Activated naive CD4-positive, alpha-beta T cell treated with anti-CD3 and anti-CD28 coated beads for 36 hours (primary cell): Measurements from ENCODE around the gene EPHA7. TPM values are rescaled to one million over a fixed set of nuclear protein-coding genes. Genes with fewer than 3 reads are reported as not detected.

ENCODE experiments used
- CTCF ChIA-PET: fragments of 350-600 bp; sonication (Branson Sonifier 250); formaldehyde crosslinking; loops from one replicate; lab custom pipeline; 2021; ENCODE audit warnings: antibody characterized with exemption; lab: Charles Lee
- DNase-seq: peaks from one replicate; pipeline ENCODE4 v3.0.0-alpha.2; 2020
- H3K27ac Mint-ChIP-seq: one replicate; pipeline ENCODE4 v1.8.0; 2021; ENCODE audit warnings: mild to moderate bottlenecking, mixed read lengths
- H3K27me3 Mint-ChIP-seq: one replicate; pipeline ENCODE4 v1.8.0; 2021; ENCODE audit warnings: low read depth, mixed read lengths
- H3K36me3 Mint-ChIP-seq: one replicate; pipeline ENCODE4 v1.8.0; 2021; ENCODE audit warnings: low read depth, mixed read lengths
- H3K4me1 Mint-ChIP-seq: one replicate; pipeline ENCODE4 v1.8.0; 2021; ENCODE audit warnings: low read depth, mixed read lengths
- H3K4me3 Mint-ChIP-seq: one replicate; pipeline ENCODE4 v1.8.0; 2021; ENCODE audit warnings: mild to moderate bottlenecking, moderate library complexity, mixed read lengths
- H3K9me3 Mint-ChIP-seq: one replicate; pipeline ENCODE4 v1.8.0; 2021; ENCODE audit warnings: mixed read lengths
- intact Hi-C: fragments of 100-400 bp; cut with micrococcal nuclease; formaldehyde crosslinking; loops from one replicate; pipeline ENCODE4 v1.15.1; 2023
- total RNA-seq, 2 experiments: library from RNA; stranded (reverse); gene quantifications; one replicate each; pipeline ENCODE4 v1.2.3, GENCODE V29; 2021

EPHA7 gene
- total RNA-seq, 2 experiments from 2014 or later = not detected

DNA sequence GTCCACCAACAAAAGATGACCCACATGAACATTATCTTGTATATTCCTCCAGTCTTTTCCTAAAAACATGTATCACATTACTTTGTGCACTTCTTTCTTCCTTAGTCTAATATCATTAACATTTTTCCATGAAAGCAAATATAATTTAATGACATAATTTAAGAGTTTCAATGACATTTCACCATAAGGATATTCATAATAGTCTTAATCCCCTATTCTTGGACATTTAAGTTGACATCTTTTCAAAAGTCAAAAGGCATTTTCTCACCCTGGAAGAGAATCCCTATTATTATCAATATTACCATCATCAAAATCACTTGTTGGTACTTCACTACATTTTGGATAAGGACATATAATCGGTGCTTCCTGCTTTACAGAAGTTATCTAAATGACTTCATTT lies 31.3 kb downstream of the EPHA7 start:
- Mint-ChIP-seq H3K4me1 (no peaks in the 10 kb centered on the region), H3K27ac (no peak overlapping the region), H3K9me3 (peaks cover 10% of the 10 kb centered on the region), H3K4me3 (no peak overlapping the region), H3K27me3 (peaks cover 3% of the 10 kb centered on the region), H3K36me3 (no peaks in the 10 kb centered on the region)
- DNase-seq = no peak
- intact Hi-C loops = no loop called here
- CTCF ChIA-PET = no interaction called here

DNA sequence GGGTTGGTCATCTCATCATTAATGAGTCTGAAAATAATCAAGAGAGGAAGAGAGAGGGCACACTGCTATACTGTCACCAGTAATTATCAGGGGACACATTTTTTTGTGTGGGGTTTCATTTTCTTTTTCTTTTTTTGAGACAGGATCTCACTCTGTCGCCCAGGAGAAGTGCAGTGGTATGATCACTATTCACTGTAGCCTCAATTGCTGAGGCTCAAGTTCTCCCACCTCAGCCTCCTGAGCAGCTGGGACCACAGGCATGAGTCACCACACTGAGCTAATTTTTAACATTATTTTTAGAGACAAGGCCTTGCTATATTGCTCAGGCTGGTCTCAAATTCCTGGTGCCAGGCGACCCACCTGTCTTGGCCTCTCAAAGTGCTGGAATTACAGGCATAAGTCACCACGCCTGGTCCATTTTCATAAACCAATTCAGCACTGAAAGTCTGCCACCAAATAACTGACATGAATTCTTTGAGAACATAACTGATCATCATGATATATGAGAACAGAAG lies 43.3 kb downstream of the EPHA7 start:
- H3K4me3 Mint-ChIP-seq = no peak overlapping the region
- no peaks in the 10 kb centered on the region for H3K36me3 Mint-ChIP-seq
- intact Hi-C loops = no loop called here
- H3K4me1 Mint-ChIP-seq = no peaks in the 10 kb centered on the region
- no peak overlapping the region for H3K27ac Mint-ChIP-seq
- H3K9me3 Mint-ChIP-seq = peaks cover 3% of the 10 kb centered on the region
- CTCF ChIA-PET = no interaction called here
- DNase-seq = no peak
- no peaks in the 10 kb centered on the region for H3K27me3 Mint-ChIP-seq

DNA sequence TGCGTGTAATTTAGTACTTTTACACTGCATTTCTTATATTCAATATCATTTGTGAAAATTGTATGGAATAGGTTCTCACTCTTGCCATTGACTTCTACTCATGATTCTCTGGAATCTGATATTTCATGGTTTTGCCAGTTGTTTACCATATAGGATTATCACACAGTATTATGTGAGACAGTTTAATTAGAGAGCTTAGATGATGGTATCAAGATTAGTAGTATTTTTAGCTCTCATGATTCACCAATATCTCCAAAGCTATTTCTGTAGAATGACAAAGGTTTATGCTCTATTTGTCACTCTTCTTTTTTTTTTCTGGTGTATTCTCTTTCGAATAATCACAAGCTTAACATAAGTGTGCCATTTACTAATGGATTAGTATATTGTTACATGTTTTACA lies 45.9 kb downstream of the EPHA7 start:
- intact Hi-C loops = no loop called here
- Mint-ChIP-seq H3K36me3 (no peaks in the 10 kb centered on the region), H3K4me3 (no peak overlapping the region), H3K27ac (no peak overlapping the region), H3K27me3 (no peaks in the 10 kb centered on the region), H3K9me3 (peaks cover 3% of the 10 kb centered on the region), H3K4me1 (no peaks in the 10 kb centered on the region)
- CTCF ChIA-PET = no interaction called here
- no peak for DNase-seq

DNA sequence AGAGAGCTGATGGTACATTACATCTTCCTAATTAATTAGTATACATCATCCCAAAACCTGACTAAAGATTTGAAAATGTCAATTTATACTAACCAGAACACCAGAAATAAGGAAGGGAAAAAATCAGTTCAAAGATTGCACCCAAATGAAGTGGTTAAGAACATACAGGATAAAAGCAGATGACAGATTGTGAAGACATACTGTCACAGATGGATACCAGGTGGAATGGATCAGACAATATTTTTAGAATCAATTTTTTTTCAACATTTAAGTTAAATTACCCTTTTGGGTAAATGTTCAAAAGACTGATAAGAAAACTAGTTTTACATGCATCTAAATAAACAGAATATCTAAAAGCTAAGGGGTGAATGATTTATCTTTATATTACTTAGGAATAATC lies 47.6 kb downstream of the EPHA7 start:
- intact Hi-C loops = no loop called here
- CTCF ChIA-PET = no interaction called here
- DNase-seq = no peak
- Mint-ChIP-seq H3K27ac (no peak overlapping the region), H3K4me1 (no peaks in the 10 kb centered on the region), H3K4me3 (no peak overlapping the region), H3K27me3 (no peaks in the 10 kb centered on the region), H3K9me3 (no peaks in the 10 kb centered on the region), H3K36me3 (no peaks in the 10 kb centered on the region)

DNA sequence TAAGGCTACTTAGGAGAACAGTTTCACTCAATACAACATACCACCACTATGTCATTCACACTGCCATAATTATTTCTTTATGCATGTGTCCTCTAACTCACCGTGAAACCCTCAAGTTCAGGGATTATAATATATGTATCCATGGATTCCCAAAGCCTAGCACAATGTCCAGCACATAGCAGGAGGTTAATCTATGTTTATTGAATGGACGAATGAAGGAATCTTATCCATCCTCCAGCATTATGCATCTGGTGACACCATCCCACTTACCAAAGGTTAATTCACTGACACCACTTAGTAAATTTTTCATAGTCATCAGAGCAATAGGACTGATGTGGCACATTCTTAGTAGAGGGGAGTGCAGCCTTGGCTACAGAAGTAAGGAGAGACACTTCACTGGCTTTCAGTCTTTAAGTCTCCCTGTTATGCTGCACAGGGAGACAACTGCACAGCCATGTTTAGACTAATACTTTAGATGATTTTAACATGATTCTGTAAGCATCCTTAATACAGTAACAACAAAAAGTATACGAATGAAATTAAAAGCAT lies 49.7 kb downstream of the EPHA7 start:
- no peak overlapping the region for H3K4me3 Mint-ChIP-seq
- intact Hi-C loops = no loop called here
- no peak for DNase-seq
- H3K36me3 Mint-ChIP-seq = no peaks in the 10 kb centered on the region
- CTCF ChIA-PET = no interaction called here
- H3K4me1 Mint-ChIP-seq = no peaks in the 10 kb centered on the region
- H3K27ac Mint-ChIP-seq = no peak overlapping the region
- H3K27me3 Mint-ChIP-seq = no peaks in the 10 kb centered on the region
- H3K9me3 Mint-ChIP-seq = no peaks in the 10 kb centered on the region

DNA sequence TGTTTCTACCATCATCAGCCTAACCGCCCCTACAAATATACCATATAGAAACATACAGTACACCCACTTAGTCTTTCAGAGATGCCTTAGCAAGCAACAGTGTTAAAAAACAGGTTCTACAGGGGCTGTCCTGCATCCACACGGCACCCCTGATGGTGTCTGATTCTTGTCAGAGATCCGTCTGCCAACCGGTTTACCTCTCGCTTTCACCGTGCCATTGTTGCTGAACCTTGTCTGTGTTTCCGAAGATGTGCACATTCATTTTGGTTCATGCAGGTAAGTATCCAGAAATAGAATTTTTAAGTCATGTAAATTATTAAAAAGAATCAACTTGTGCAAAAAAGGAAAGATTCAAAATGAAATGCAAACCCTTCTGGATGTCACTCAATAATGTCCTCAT lies 52.9 kb downstream of the EPHA7 start:
- Mint-ChIP-seq H3K4me3 (no peak overlapping the region), H3K9me3 (no peaks in the 10 kb centered on the region), H3K27ac (no peak overlapping the region), H3K4me1 (no peaks in the 10 kb centered on the region), H3K27me3 (no peaks in the 10 kb centered on the region), H3K36me3 (no peaks in the 10 kb centered on the region)
- DNase-seq = no peak
- intact Hi-C loops = no loop called here
- CTCF ChIA-PET = no interaction called here

DNA sequence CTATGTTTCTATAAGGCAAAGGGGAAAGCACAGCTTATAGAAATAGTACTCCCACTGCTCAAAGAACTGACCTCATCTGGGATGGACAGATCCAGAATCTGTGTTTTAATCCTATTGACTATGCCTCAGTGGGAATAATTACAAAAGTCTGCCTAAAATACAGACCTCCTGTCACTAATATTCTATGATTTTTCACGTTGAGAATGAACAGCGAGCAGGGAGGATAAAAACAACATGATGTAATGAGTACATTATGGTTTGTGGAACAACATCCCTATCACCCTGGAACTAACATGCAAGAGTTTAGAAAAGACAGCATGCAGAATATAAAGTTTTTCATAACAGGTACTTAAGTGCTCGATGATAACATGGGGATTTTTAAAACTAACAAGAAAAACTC lies 53.9 kb downstream of the EPHA7 start:
- no peaks in the 10 kb centered on the region for H3K4me1 Mint-ChIP-seq
- H3K27ac Mint-ChIP-seq = no peak overlapping the region
- H3K36me3 Mint-ChIP-seq = no peaks in the 10 kb centered on the region
- CTCF ChIA-PET = no interaction called here
- intact Hi-C loops = no loop called here
- H3K4me3 Mint-ChIP-seq = no peak overlapping the region
- H3K9me3 Mint-ChIP-seq = no peaks in the 10 kb centered on the region
- DNase-seq = no peak
- no peaks in the 10 kb centered on the region for H3K27me3 Mint-ChIP-seq

DNA sequence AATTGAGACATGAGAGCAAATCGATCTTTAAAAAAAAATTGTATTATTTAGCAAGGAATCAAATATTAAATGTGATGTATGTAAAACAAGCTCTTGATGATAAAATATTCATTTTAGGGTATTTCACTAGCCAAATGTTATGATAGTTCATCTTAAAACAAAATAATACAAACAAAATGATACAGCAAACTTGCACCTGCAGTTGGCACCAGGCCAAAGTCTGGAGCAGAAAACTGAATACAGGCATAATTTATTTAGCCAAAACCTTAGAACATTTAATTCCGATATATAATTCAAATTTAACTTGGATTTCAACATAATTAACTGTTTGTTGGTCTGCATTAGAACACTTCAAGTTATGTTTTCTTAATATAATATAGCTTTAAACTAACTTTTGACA lies 60.9 kb downstream of the EPHA7 start:
- no peak for DNase-seq
- Mint-ChIP-seq H3K4me3 (no peak overlapping the region), H3K36me3 (no peaks in the 10 kb centered on the region), H3K27me3 (no peaks in the 10 kb centered on the region), H3K27ac (no peak overlapping the region), H3K4me1 (no peaks in the 10 kb centered on the region), H3K9me3 (no peaks in the 10 kb centered on the region)
- CTCF ChIA-PET = no interaction called here
- intact Hi-C loops = no loop called here

DNA sequence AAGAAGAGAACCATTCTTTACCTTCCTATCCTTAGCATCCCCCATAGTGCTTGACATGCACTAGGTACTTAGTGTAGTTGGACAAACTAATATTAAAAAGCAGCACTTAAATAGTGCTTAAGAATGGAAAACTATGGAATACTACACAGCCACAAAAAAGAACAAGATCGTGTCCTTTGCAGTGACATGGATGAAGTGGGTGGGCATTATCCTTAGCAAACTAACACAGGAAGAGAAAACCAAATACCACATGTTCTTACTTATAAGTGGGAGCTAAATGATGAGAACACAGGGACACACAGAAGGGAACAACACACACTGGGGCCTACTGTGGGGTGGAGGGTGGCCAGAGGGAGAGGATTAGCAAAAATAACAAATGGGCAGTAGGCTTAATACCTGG lies 66.8 kb downstream of the EPHA7 start:
- intact Hi-C loops = no loop called here
- peaks cover 4% of the 10 kb centered on the region for H3K9me3 Mint-ChIP-seq
- H3K4me3 Mint-ChIP-seq = no peak overlapping the region
- DNase-seq = no peak
- H3K27me3 Mint-ChIP-seq = no peaks in the 10 kb centered on the region
- no peaks in the 10 kb centered on the region for H3K36me3 Mint-ChIP-seq
- CTCF ChIA-PET = no interaction called here
- no peaks in the 10 kb centered on the region for H3K4me1 Mint-ChIP-seq
- no peak overlapping the region for H3K27ac Mint-ChIP-seq

DNA sequence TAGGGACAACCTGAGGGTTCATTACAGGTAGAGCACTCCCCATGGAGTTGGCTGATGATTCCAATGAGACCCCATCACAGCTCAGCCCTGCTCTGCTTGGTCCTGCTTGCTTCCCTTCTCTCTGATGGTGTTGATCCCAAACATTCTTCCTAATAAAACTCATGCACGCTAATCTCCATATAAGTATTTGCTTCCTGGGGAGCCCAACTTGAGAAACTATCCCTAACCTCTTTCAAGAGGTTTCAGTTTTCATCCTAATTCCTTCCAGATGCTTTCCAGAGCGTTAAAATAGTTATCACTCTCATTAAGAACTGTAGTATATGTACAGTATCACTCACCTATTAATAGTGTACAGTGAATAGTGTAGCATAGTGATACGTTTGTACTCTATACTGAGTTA lies 68.1 kb downstream of the EPHA7 start:
- CTCF ChIA-PET = no interaction called here
- intact Hi-C loops = no loop called here
- no peaks in the 10 kb centered on the region for H3K36me3 Mint-ChIP-seq
- H3K27ac Mint-ChIP-seq = no peak overlapping the region
- H3K27me3 Mint-ChIP-seq = no peaks in the 10 kb centered on the region
- peaks cover 4% of the 10 kb centered on the region for H3K9me3 Mint-ChIP-seq
- H3K4me1 Mint-ChIP-seq = no peaks in the 10 kb centered on the region
- no peak overlapping the region for H3K4me3 Mint-ChIP-seq
- no peak for DNase-seq

DNA sequence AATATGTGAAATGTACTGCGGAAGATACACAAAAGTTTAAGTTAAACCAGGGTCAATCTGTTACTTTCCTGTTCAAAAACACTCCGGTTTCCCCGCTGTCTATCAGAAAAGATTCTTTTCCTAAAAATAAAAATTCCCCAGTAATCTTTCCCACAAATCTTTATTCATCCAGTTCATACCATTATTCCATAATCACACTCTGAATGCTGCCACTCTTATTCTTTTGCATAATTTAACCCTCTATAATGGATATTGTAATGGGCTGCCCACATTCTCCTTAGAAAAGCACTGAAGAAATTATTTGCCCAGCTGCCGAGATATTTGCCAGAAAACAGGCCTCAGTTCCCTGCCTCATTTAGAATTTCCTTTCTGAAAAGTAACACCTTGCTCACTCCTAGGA lies 68.6 kb downstream of the EPHA7 start:
- no peaks in the 10 kb centered on the region for H3K4me1 Mint-ChIP-seq
- no peak for DNase-seq
- no peak overlapping the region for H3K27ac Mint-ChIP-seq
- H3K36me3 Mint-ChIP-seq = no peaks in the 10 kb centered on the region
- peaks cover 4% of the 10 kb centered on the region for H3K9me3 Mint-ChIP-seq
- no peaks in the 10 kb centered on the region for H3K27me3 Mint-ChIP-seq
- CTCF ChIA-PET = no interaction called here
- H3K4me3 Mint-ChIP-seq = no peak overlapping the region
- intact Hi-C loops = no loop called here

DNA sequence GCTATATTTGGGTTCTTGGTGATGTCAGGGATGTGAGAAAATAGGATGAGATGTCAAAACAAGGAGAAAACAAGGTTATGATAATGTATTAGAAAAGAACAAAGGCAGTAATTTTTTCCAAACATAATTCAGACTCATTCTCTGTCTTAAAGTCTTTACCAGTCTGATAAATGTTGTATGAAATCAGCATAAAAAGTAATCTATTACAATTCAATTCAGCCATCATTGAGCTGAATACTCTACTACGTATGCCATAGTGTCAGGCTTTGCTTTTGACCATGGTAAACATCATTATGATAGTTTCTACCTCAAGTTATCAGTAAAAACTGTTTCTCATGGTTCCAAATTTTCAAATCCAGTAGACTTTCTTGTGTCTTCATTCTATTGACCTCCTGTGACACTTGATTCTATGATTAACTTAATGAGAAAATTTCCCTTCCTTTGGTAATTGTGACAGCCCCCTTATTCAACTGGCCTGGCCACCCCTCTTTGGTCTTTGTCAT lies 75.0 kb downstream of the EPHA7 start:
- H3K27ac Mint-ChIP-seq = no peak overlapping the region
- H3K9me3 Mint-ChIP-seq = no peaks in the 10 kb centered on the region
- CTCF ChIA-PET = no interaction called here
- H3K4me1 Mint-ChIP-seq = no peaks in the 10 kb centered on the region
- no peak for DNase-seq
- intact Hi-C loops = no loop called here
- H3K27me3 Mint-ChIP-seq = no peaks in the 10 kb centered on the region
- H3K36me3 Mint-ChIP-seq = no peaks in the 10 kb centered on the region
- no peak overlapping the region for H3K4me3 Mint-ChIP-seq

DNA sequence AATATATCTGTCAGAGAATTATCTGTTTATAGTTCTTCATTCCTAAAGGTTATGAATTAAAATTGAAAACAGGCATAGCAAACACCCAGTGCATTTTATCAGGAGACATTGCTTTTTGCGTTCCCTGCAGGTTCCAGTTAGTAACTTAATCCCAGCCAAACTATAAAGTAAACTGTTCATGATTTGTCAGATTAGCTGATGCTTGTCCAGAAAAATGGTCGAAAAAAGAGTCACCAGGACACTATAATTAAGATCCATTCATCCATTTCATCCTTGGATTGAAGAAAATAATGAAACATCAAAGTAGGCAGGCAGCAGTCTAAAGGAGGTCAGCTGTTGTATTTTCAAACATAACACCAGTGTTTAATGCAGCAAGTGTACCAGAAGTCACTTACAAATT lies 75.9 kb downstream of the EPHA7 start:
- CTCF ChIA-PET = no interaction called here

More for the DNA sequence above, 75.9 kb downstream of the EPHA7 start:
- Mint-ChIP-seq H3K4me1 (no peaks in the 10 kb centered on the region), H3K27me3 (no peaks in the 10 kb centered on the region), H3K36me3 (no peaks in the 10 kb centered on the region), H3K4me3 (no peak overlapping the region), H3K9me3 (no peaks in the 10 kb centered on the region), H3K27ac (no peak overlapping the region)
- DNase-seq = no peak
- intact Hi-C loops = no loop called here
